A204.1 (cell line): Measurements from ENCODE around the gene HBA1.
"Not testable (repeated sequence)": the region's sequence is repeated elsewhere in the genome, so short reads cannot be mapped to it uniquely, and the experiment has no call there.

Experiments
- FAIRE-seq: peaks from 2 replicates; lab custom pipeline; 2012; peaks lifted over from hg19 to GRCh38; lab: Jason Lieb, UNC

The HBA1 gene

DNA sequence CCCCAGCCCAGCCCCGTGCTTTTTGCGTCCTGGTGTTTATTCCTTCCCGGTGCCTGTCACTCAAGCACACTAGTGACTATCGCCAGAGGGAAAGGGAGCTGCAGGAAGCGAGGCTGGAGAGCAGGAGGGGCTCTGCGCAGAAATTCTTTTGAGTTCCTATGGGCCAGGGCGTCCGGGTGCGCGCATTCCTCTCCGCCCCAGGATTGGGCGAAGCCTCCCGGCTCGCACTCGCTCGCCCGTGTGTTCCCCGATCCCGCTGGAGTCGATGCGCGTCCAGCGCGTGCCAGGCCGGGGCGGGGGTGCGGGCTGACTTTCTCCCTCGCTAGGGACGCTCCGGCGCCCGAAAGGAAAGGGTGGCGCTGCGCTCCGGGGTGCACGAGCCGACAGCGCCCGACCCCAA, 474 bp upstream of the HBA1 start:
- FAIRE-seq = not testable (repeated sequence)

DNA sequence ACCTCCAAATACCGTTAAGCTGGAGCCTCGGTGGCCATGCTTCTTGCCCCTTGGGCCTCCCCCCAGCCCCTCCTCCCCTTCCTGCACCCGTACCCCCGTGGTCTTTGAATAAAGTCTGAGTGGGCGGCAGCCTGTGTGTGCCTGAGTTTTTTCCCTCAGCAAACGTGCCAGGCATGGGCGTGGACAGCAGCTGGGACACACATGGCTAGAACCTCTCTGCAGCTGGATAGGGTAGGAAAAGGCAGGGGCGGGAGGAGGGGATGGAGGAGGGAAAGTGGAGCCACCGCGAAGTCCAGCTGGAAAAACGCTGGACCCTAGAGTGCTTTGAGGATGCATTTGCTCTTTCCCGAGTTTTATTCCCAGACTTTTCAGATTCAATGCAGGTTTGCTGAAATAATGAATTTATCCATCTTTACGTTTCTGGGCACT, 928 bp downstream of the HBA1 start:
- FAIRE-seq = no peak

DNA sequence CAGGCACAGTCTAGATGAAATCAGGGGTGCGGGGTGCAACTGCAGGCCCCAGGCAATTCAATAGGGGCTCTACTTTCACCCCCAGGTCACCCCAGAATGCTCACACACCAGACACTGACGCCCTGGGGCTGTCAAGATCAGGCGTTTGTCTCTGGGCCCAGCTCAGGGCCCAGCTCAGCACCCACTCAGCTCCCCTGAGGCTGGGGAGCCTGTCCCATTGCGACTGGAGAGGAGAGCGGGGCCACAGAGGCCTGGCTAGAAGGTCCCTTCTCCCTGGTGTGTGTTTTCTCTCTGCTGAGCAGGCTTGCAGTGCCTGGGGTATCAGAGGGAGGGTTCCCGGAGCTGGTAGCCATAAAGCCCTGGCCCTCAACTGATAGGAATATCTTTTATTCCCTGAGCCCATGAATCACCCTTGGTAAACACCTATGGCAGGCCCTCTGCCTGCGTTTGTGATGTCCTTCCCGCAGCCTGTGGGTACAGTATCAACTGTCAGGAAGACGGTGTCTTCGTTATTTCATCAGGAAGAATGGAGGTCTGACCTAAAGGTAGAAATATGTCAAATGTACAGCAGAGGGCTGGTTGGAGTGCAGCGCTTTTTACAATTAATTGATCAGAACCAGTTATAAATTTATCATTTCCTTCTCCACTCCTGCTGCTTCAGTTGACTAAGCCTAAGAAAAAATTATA, 1.6 kb downstream of the HBA1 start:
- FAIRE-seq = no peak

DNA sequence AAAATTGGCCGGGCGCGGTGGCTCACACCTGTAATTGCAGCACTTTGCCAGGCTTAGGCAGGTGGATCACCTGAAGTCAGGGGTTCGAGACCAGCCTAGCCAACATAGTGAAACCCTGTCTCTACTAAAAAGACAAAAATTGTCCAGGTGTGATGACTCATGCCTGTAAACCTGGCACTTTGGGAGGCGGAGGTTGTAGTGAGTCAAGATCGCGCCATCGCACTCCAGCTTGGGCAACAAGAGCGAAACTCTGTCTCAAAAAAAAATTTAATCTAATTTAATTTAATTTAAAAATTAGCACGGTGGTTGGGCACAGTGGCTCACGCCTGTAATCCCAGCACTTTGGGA, 2.2 kb downstream of the HBA1 start:
- FAIRE-seq = no peak

DNA sequence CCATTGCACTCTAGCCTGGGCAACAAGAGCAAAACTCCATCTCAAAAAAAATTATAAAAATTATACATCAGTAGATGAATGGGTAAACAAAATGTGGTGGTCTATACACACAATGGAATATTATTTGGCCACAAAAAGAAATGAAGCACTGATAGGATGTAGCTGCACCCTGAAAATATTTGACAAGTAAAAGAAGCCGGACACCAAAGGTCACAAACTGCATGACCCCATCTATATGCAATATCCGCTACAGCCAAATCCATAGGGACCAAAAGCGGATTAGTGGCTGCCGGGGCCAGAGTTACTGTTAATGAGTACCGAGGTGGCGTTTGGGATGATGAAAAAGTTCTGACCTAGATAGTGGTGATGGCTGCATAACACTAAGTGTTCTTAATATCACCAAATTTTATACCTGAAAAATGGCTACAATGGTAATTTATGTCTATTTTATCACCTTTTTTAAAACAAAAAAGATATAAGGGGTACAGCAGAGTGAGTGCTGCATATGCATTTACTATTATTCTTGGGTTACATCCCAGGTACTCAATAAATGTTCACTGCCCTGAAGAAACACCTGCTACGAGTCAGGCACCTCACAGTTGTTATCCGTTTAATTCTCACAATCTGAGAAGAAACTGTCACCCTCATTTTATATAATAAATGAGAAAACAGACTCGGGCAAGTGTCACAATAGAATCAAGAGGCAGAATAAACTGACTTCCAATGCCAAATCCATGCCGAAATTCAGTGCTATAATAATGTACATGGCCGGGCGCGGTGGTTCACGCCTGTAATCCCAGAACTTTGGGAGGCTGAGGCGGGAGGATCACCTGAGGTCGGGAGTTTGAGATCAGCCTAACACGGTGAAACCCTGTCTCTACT, 3.0 kb downstream of the HBA1 start:
- FAIRE-seq = no peak

DNA sequence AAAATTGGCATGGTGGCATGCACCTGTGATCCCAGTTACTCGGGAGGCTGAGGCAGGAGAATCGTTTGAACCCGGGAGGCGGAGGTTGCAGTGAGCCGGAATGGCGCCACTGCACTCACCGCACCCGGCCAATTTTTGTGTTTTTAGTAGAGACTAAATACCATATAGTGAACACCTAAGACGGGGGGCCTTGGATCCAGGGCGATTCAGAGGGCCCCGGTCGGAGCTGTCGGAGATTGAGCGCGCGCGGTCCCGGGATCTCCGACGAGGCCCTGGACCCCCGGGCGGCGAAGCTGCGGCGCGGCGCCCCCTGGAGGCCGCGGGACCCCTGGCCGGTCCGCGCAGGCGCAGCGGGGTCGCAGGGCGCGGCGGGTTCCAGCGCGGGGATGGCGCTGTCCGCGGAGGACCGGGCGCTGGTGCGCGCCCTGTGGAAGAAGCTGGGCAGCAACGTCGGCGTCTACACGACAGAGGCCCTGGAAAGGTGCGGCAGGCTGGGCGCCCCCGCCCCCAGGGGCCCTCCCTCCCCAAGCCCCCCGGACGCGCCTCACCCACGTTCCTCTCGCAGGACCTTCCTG, 3.7 kb downstream of the HBA1 start, which contains the start of gene HBQ1:
Gene HBQ1, plus strand, starts transcription at position 359 of the 575 bp plus-strand sequence. Its CDS starts 28 bp downstream, at position 387.
- FAIRE-seq = no peak

DNA sequence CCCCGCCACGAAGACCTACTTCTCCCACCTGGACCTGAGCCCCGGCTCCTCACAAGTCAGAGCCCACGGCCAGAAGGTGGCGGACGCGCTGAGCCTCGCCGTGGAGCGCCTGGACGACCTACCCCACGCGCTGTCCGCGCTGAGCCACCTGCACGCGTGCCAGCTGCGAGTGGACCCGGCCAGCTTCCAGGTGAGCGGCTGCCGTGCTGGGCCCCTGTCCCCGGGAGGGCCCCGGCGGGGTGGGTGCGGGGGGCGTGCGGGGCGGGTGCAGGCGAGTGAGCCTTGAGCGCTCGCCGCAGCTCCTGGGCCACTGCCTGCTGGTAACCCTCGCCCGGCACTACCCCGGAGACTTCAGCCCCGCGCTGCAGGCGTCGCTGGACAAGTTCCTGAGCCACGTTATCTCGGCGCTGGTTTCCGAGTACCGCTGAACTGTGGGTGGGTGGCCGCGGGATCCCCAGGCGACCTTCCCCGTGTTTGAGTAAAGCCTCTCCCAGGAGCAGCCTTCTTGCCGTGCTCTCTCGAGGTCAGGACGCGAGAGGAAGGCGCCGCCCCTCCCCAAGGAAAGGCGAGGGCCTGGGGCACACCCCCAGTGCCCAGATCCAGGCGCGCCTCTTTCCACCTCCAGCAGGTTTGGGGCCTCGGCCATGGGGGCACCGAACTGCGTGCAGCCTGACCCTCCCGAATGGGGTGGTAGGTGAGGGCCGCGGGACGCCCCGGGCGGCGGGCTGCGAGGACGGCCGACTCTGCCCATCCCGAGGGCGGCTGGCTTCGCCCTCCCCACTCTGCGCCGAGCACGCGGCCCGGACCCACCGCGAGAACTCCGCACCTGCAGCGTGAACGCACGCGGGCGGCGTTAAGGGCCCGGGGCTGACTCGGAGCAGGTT, 4.4 kb downstream of the HBA1 start:
- no peak for FAIRE-seq

DNA sequence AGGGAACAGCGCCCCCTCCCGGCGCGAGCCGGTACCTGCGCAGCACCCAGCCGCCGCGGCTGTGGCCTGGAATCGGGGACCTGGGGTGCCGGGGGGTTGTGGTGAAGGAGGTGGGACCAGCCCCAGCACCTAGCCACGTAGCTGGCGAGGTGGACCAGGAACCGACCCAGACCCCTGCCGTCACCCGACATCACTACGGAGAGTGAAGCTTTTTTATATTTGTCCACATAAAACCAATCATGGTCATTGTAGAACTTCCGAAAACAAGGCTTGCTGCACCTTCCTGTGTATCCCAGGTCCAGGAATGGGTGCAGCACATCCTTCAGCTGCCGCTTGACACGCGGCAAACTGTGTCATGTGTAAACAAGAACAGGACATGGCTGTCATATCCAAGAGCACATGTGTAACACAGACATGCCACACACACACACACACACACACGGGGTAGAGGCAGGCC, 5.1 kb downstream of the HBA1 start:
- no peak for FAIRE-seq

DNA sequence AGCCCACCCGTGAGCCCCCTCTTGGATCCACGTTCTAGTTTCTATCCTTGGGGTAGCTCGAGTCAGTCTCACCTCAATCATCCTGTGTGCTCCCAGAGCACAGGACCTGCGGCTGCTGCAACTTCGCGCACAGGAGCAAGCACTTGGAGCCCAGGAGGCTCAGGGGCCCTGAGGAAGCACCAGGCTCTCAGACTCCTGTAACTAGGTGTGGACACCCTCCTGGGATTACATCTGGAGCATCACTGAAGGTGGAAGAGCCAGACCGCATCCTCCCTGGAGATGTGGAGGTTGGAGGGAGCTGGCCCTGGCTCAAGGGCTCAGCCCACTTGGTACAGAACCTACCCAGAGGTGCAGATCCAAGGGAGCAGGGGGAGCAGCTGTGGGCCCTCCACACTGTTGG, 6.5 kb downstream of the HBA1 start:
- no peak for FAIRE-seq

DNA sequence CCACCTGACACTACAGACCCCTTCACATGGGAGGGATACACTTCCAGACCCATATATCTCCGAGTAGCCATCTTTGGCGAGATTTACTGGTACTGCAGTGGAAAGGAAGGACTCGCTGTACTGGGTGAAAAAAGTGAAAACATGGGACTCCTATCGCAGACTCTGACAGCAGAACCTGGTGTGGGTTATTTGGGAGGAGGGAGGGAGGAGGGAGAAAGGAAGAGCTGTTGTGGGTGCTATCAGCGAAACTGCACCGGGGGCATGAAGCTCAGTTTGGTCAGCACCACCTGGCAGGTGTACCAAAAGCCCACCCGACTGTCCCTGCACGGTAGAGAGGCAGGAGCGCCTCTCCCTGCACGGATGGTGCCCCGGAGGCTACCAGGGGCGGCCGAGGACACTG, 8.7 kb downstream of the HBA1 start:
- FAIRE-seq = no peak

DNA sequence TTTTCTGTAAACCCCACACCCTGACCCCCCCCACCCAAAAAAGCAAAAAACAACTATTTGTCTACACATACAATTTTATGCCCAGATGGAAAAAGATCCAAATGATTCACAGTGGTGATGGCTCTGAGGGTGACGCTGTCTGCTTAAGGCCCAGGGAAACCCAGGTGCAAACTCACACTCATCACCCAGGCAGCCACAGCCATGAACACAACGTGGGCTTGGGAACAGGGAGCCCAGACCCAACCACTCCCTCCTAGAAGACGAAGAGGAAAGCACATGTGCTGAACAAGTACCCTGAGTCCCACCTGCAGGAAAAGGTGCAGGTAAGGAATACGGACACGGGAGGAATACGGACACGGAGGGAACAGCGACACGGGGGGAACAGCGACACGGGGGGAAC, 9.2 kb downstream of the HBA1 start:
- no peak for FAIRE-seq

DNA sequence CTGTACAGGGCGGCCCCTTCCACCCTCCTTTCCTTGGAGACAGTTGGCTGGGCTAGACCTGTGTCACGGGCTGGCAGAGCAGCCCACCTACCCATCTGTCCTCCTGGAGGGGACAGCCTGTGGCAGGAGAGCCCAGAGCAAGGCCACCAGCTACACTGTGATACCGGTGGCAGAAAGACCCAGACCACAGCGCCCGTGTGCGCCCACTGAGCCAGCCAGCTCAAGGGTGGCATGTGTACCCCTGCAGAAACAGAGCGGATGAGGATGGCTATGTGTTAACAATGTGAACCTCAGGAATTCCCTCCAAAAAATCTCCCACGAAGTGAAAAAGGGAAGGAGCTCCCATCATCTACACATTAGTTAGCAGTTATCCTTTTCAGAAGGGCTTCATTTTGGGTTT, 10.8 kb downstream of the HBA1 start:
- FAIRE-seq = no peak

DNA sequence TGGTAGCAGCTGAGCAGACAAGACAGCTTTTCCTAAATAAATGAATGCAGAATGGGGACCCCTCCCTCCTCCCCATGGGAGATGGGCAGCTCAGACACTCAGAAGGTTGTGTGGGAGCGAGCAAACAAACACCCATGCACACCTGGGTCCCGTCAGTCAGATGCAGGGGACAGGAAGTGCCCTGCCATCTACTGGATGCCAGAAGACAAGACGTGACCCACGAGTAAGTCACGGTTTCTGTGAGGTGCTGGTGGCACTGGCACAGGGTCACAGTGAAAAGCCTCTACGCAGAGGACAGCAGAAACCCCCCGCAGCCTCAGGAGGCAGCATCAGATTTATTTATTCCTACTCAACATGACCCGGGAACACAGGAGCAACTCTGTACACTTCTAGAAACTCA, 12.2 kb downstream of the HBA1 start:
- no peak for FAIRE-seq

DNA sequence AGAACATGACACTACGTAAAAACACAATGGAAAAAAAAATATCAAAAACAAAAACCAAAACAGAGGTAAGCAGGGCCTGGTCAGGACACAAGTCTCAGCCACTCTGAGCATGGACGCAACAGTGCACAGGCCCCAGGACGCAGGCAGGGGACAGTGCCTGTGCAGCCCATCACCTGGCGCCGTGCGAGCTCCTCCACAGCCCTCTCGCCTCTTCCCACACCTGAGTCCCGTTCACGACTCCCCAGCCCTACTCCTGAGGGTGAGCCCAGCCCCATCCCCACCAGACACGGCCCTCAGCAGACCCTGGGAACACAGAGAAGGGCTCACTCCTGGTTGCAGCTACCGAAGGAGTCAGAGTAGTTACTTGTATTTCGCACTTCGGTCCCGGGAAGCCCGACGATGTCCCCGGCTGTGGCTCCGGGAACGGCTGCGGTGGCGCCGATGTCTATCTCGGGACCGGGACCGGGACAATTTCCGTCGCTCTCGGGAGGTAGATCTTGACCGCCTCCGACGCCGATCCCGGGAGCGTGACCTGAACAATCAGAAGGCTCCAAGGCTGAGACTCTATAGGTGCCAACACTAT, 13.2 kb downstream of the HBA1 start:
- FAIRE-seq = no peak

DNA sequence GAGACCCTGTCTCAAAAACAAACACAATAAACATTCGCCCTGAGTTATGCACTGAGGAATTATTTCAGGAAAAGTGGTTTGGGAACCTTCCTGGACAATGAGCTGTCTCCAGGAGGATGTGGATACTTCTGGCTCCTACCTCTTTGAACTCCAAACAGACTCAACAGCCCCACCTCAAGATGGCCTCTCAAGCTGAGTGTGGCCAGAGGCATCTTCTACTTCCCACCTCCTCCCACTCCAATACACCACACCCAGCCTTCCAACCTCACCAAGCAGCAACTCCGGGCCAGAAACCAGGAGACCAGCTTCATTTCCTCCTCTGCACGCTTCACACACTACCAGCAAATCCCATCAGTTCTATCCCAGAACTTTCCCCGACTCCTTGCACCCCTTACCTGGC, 15.4 kb downstream of the HBA1 start:
- FAIRE-seq = no peak

DNA sequence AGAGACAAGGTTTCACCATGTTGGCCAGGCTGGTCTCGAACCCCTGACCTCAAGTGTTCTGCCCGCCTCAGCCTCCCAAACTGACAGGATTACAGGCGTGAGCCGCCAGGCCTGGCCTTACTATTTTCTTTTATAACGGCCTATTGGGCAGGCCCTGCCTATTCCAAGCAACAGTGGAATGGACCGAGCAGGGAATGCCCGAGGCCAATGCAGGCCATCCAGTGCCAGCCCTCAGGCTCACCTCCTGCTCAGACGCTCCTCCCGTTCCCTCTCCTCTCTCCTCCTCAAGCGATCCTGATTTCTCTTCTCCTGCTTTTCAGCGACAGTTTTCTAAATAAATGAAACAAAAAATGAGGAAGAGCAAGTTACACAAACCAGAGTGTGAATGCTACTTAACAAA, 16.2 kb downstream of the HBA1 start:
- no peak for FAIRE-seq

DNA sequence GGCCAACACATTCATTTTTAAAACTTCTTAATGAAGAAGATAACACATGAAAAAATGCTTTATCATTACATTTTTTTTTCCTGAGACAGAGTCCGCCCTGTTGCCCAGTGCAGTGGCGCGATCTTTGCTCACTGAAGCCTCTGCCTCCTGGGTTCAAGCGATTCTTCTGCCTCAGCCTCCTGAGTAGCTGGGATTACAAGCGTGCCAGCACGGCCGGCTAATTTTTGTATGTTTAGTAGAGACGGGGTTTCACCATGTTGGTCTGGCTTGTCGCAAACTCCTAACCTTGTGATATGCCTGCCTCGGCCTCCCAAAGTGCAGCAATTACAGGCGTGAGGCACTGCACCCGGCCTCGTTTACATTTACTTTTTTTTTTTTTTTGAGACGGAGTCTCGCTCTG, 17.0 kb downstream of the HBA1 start:
- FAIRE-seq = no peak

DNA sequence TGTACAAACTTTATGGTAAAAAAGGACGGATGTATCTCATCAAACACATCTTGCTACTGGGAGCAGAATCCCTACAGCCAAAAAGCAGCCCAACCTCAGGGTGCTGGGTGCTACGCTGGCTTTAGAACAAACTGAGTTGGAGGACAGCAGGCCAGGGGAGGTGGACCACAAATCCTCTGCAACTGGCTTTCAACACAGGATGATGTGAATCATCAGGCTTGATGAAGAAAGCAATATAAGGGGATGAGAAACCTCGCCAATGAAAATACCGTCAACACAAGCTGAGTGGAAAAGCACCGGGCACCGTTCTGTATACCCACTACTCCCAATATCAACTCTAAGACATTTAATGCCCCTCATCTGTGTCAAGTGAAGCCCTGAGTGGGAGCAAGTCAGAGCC, 18.0 kb downstream of the HBA1 start:
- no peak for FAIRE-seq

DNA sequence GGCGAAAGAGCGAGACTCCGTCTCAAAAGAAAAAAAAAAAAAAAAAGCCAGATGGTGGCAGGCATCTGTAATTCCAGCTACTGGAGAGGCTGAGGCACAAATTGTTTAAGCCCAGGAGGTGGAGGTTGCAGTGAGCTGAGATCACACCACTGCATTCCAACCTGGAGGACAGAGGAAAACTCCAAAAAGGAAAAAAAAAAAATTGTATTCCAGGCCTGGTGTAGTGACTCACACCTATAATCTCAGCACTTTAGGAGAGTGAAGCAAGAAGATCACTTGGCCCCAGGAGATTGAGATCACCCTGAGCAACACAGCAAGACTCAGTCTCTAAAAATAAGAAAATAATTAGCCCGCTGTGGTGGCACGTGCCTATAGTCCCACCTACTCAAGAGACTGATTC, 23.9 kb downstream of the HBA1 start:
- no peak for FAIRE-seq

DNA sequence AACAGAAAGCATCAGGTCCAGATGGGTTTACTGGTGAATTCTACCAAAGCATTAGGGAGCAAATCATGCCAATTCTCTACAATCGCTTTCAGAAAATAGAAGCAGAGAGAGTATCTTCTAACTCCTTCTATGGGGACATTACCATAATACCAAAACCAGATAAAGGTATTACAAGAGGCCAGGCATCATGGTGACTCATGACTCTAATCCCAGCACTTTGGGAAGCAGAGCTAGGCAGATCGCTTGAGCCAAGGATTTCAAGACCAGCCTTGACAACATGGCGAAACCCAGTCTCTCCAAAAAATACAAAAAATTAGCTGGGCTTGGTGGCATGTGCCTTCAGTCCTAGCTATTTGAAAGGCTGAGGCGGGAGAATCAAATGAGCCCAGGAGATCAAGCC, 26.8 kb downstream of the HBA1 start:
- no peak for FAIRE-seq

DNA sequence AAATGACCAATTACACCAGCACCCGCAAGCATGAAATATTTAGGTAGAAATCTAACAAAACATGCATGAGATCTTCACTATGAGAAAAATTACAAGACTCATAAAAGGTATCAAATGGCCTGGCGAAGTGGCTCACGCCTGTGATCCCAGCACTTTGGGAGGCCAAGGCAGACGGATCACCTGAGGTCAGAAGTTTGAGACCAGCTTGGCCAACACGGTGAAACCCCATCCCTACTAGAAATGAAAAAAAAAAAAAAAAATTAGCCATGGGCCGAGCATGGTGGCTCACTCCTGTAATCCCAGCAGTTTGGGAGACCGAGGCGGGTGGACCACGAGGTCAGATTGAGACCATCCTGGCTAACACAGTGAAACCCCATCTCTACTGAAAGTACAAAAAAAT, 27.6 kb downstream of the HBA1 start:
- FAIRE-seq = not testable (repeated sequence)

DNA sequence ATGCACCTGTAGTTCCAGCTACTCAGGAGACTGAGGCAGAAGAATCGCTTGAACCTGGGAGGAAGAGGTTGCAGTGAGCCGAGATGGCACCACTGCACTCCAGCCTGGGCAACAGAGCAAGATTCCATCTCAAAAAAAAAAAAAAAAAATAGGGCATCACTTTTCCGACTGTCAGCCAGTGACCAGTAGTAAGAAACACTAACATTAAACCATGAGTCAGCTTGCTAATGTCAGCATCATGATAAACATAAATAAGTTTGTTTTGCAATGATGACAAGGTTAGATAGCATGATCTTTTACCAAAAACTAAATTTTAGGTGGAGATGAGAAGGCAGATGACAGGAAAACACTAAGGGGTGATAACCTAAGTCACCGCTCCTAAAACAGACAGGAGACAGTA, 32.9 kb downstream of the HBA1 start:
- FAIRE-seq = not testable (repeated sequence)
